OCI-LY1 (cell line): ENCODE data around the gene PDZD2.

Experiments used
- H2AFZ ChIP-seq: fragments of 200-600 bp; sonication (generic), shearing (Covaris generic); 2 replicates; pipeline ENCODE4 v1.6.0; 2014; ENCODE audit warnings: antibody characterized with exemption, mild to moderate bottlenecking, low read length
- H3F3A ChIP-seq: fragments of 200-600 bp; sonication (generic), shearing (Covaris generic); 2 replicates; pipeline ENCODE4 v1.6.0; 2014; ENCODE audit warnings: mild to moderate bottlenecking, antibody characterized with exemption, low read length, moderate library complexity; ENCODE audit not compliant: insufficient read depth
- H3K27ac ChIP-seq: fragments of 200-600 bp; sonication (generic); 2 replicates; pipeline ENCODE4 v1.5.1; 2014; ENCODE audit warnings: low read length, mixed run types, mild to moderate bottlenecking, low read depth; ENCODE audit not compliant: poor library complexity, severe bottlenecking
- H3K27me3 ChIP-seq: fragments of 200-600 bp; sonication (generic); 2 replicates; pipeline ENCODE4 v1.6.0; 2014; ENCODE audit warnings: antibody characterized with exemption, mild to moderate bottlenecking, low read length, moderate library complexity; ENCODE audit not compliant: insufficient read depth
- H3K36me3 ChIP-seq: fragments of 200-600 bp; sonication (generic); 2 replicates; pipeline ENCODE4 v1.6.1; 2014; ENCODE audit warnings: mild to moderate bottlenecking, antibody characterized with exemption, low read length, moderate library complexity, mixed read lengths; ENCODE audit not compliant: insufficient read depth
- H3K4me1 ChIP-seq: fragments of 200-600 bp; sonication (generic); 2 replicates; pipeline ENCODE4 v1.5.1; 2014; ENCODE audit warnings: mild to moderate bottlenecking, low read length, moderate library complexity; ENCODE audit not compliant: insufficient read depth, severe bottlenecking
- H3K4me2 ChIP-seq: fragments of 200-600 bp; sonication (generic), shearing (Covaris generic); 2 replicates; pipeline ENCODE4 v1.6.1; 2014; ENCODE audit warnings: low read length
- H3K4me3 ChIP-seq: fragments of 200-600 bp; sonication (generic); 2 replicates; pipeline ENCODE4 v1.5.1; 2014; ENCODE audit warnings: low read length, low read depth, mild to moderate bottlenecking, mixed read lengths; ENCODE audit not compliant: poor library complexity, severe bottlenecking
- H3K79me2 ChIP-seq: fragments of 200-600 bp; shearing (Covaris generic); 2 replicates; pipeline ENCODE4 v1.6.1; 2016; ENCODE audit warnings: mixed run types, low read length, mixed read lengths; ENCODE audit not compliant: insufficient read depth
- H3K9ac ChIP-seq: fragments of 200-600 bp; sonication (generic), shearing (Covaris generic); 2 replicates; pipeline ENCODE4 v1.6.1; 2014; ENCODE audit warnings: mild to moderate bottlenecking, low read length, mixed read lengths
- H3K9me2 ChIP-seq: fragments of 200-600 bp; sonication (generic), shearing (Covaris generic); 2 replicates; pipeline ENCODE4 v1.6.1; 2014; ENCODE audit warnings: low read depth, mild to moderate bottlenecking, low read length, mixed read lengths
- H3K9me3 ChIP-seq: fragments of 200-600 bp; shearing (Covaris generic); 2 replicates; pipeline ENCODE4 v1.6.1; 2014; ENCODE audit warnings: low read length, mixed read lengths
- H4K20me1 ChIP-seq: fragments of 200-600 bp; sonication (generic), shearing (Covaris generic); 2 replicates; pipeline ENCODE4 v1.6.0; 2016; ENCODE audit warnings: mild to moderate bottlenecking, low read length; ENCODE audit not compliant: insufficient read depth
- CTCF ChIP-seq: fragments of 200-600 bp; sonication (generic), shearing (Covaris generic); IDR thresholded peaks from 2 replicates; pipeline ENCODE4 v1.5.1; 2017; ENCODE audit warnings: mild to moderate bottlenecking, antibody characterized with exemption, low read length, moderate library complexity, mixed read lengths
- EZH2 ChIP-seq: fragments of 200-600 bp; sonication (generic), shearing (Covaris generic); IDR thresholded peaks from 2 replicates; pipeline ENCODE4 v1.8.0; 2017; ENCODE audit warnings: borderline replicate concordance, mixed run types, mild to moderate bottlenecking, antibody characterized with exemption, low read length, moderate library complexity, mixed read lengths

Gene PDZD2

GRCh38 chr5:31648326-31648725 is 9.4 kb downstream of the PDZD2 start:
- H3K4me1 ChIP-seq: no peaks in the 10 kb centered on the region
- 0 out of 2 replicates have a peak, but pooled peaks cover 3% of the 10 kb centered on the region for H3K27me3 ChIP-seq
- no peak overlapping the region for H3K27ac ChIP-seq
- no peak overlapping the region for H3K4me3 ChIP-seq
- H2AFZ ChIP-seq: no peak overlapping the region
- no peaks in the 10 kb centered on the region for H3F3A ChIP-seq
- no peaks in the 10 kb centered on the region for H3K36me3 ChIP-seq
- no peak overlapping the region for H3K9ac ChIP-seq
- TF ChIP-seq CTCF (no peak), EZH2 (no peak)
- H3K9me2 ChIP-seq: no peaks in the 10 kb centered on the region
- no peak overlapping the region for H3K4me2 ChIP-seq
- no peaks in the 10 kb centered on the region for H4K20me1 ChIP-seq
- H3K9me3 ChIP-seq: no peaks in the 10 kb centered on the region
- H3K79me2 ChIP-seq: no peaks in the 10 kb centered on the region

- H3K4me1 ChIP-seq: no peaks in the 10 kb centered on the region
- no peaks in the 10 kb centered on the region for H3F3A ChIP-seq
- no peaks in the 10 kb centered on the region for H3K9me3 ChIP-seq
- no peak overlapping the region for H3K4me3 ChIP-seq
- H2AFZ ChIP-seq: no peak overlapping the region
- H3K9ac ChIP-seq: no peak overlapping the region
- H4K20me1 ChIP-seq: no peaks in the 10 kb centered on the region
- 0 out of 2 replicates have a peak, but pooled peaks cover 3% of the 10 kb centered on the region for H3K27me3 ChIP-seq
- H3K27ac ChIP-seq: no peak overlapping the region
- H3K4me2 ChIP-seq: no peak overlapping the region
- H3K36me3 ChIP-seq: no peaks in the 10 kb centered on the region
- H3K79me2 ChIP-seq: no peaks in the 10 kb centered on the region
- H3K9me2 ChIP-seq: no peaks in the 10 kb centered on the region
- TF ChIP-seq CTCF: no peak
- no peak for TF ChIP-seq EZH2
These were observed 12.3 kb downstream of the PDZD2 start for GRCh38 chr5:31651241-31651640.

- Histone ChIP-seq H4K20me1 (no peaks in the 10 kb centered on the region), H2AFZ (no peak overlapping the region), H3K4me1 (no peaks in the 10 kb centered on the region), H3K9me3 (no peaks in the 10 kb centered on the region), H3K9ac (no peak overlapping the region), H3K4me3 (no peak overlapping the region), H3K36me3 (no peaks in the 10 kb centered on the region), H3K79me2 (no peaks in the 10 kb centered on the region), H3K9me2 (no peaks in the 10 kb centered on the region), H3K27me3 (0 out of 2 replicates have a peak, but pooled peaks cover 6% of the 10 kb centered on the region), H3F3A (no peaks in the 10 kb centered on the region), H3K4me2 (no peak overlapping the region), H3K27ac (no peak overlapping the region)
- TF ChIP-seq CTCF (no peak), EZH2 (no peak)
These were observed 16.6 kb downstream of the PDZD2 start for GRCh38 chr5:31655491-31655890.
